NCI-H524 treated with DMSO at 0.1 percent for 48 hours (cell line): ENCODE data around the gene ATP11C.
"Not testable (repeated sequence)": the region's sequence is repeated elsewhere in the genome, so short reads cannot be mapped to it uniquely, and the experiment has no call there.

Experiments
- DNase-seq: peaks from one replicate; lab custom pipeline; 2025; lab: John Stamatoyannopoulos, UW

Gene ATP11C

GRCh38 chrX:139924069-139924695 lies 8.7 kb downstream of the ATP11C start:
- DNase-seq: peak; percentile 40

DNA sequence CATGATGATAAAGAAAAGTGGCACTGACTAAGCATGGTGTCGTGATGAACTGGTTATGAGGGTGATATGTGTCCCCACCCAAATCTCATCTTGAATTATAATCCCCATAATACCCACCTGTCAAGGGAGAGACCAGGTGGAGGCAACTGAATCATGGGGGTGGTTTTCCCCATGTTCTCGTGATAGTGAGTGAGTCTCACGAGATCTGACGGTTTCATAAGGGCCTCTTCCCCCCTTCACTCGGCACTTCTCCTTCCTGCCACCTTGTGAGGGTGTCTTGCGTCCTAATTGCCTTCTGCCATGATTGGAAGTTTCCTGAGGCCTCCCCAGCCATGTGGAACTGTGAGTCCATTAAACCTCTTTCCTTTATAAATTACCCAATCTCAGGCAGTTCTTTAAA lies 11.7 kb downstream of the ATP11C start:
- DNase-seq: not testable (repeated sequence)

DNA sequence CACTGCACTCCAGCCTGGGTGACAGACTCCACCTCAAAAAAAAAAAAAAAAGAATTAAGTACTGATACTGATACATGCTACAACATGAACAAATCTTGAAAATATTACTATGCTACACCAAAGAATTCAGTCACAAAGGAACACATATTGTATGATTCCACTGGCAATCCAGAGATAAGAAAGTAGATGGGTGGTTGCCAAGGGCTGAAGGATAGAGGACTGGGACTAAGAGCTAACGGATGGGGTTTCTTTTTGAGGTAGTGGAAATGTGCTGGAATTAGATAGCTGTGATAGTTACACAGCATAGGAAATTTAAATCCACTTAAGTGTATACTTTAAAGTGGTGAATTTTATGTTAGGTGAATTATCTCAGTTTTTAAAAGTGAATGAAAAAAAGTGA lies 12.5 kb downstream of the ATP11C start:
- no peak for DNase-seq

DNA sequence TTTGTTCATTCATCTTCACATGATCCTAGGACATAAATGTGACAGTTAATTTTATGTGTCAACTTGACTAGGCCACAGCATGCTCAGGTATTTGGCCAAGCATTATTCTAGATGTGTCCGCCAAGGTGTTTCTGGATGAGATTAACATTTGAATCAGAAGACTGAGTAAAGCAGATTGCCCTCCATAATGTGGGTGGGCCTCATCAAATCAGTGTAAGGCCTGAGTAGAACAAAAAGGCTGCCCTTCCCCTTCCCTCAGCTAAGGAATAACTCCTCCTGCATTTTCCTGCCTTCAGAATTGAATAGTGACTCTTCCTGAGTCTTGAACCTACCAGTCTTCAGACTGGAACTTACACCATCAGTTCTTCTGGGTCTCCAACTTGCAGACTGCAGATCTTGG lies 18.4 kb downstream of the ATP11C start:
- DNase-seq: no peak

DNA sequence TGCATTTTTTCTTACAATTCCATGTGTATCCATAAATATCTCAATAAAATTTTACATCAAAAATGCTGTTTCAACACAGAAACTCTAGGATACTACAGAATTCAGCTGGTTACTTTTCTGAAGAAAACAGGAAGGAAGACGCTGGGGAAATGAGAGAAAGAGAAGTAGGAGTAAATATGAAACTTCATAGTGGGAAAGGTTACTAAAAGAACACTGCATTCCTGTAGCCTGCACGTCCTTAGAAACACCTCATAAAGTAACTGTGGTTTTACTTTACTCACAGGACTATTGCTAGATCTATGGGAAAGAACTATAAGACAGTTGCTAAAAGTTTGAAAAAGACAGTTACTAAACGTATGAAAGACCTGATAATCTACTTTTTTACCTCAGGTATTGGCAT lies 23.1 kb downstream of the ATP11C start:
- no peak for DNase-seq

- no peak for DNase-seq
These were observed 25.8 kb downstream of the ATP11C start for GRCh38 chrX:139907078-139907477.

- DNase-seq: no peak
These were observed 27.1 kb downstream of the ATP11C start for GRCh38 chrX:139905743-139906142.

- DNase-seq: no peak
These were observed 27.8 kb downstream of the ATP11C start for GRCh38 chrX:139905051-139905450.

DNA sequence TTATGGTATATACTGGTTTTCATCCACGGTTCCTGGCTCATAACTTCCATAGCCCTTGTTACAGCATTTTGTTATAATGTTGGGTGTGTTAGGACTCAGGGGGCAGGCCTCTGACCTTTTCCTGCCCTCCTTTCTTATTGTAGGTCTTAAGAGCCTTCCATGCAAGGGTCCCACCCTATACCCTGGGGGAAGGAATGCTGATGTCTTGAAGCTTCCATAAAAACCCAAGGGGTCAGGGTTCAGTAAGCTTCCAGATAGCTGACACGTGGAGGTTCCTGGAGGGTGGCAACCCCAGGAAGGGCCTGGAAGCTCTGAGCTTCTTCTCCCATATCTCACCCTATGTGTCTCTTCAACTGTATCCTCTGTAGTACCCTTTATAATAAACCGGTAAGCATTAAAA lies 29.6 kb downstream of the ATP11C start:
- DNase-seq: no peak

- DNase-seq: no peak
These were observed 30.3 kb downstream of the ATP11C start for GRCh38 chrX:139902559-139902958.

GRCh38 chrX:139898334-139898733 lies 34.5 kb downstream of the ATP11C start:
- DNase-seq: no peak

DNA sequence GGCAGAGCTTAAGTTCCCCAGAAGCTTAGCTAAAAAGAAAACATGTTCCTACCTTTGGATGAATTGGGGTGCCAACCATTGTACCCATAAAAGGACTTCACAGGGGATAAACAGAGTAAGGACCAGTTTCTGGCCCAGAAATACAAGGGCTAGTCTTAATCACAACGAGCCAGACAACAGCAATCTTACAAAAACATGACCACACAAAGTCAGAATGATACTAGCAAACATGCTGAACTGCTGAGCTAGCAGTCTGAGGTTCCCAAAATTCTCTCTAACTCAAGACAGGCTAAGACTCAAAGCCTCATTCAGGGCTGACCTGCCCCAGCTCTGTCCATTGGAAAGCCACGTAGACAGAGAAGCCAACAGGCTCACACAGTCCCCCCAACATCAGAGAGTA lies 40.3 kb downstream of the ATP11C start:
- no peak for DNase-seq

- no peak for DNase-seq
These were observed 41.7 kb downstream of the ATP11C start for GRCh38 chrX:139890991-139891700.

DNA sequence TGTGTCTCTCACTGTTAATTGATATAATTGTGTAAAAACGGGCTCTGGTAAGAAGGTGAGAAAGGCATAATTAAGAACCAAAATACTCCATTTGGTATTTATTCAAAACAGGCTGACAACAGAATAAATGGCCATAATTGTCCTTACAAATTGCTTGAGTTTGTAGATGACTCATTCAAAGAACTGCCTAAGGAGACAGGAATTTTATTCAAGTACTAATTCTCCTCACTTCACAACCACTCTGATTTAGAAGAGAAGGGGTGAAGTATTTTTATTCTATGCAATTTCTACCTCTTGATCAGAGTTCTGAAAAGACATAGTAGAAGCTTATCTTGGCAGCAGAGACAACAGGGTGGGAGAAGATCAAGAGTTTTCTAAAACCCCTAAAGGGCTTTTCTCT lies 43.1 kb downstream of the ATP11C start:
- DNase-seq: no peak

GRCh38 chrX:139883984-139884383 lies 48.9 kb downstream of the ATP11C start:
- DNase-seq: no peak

DNA sequence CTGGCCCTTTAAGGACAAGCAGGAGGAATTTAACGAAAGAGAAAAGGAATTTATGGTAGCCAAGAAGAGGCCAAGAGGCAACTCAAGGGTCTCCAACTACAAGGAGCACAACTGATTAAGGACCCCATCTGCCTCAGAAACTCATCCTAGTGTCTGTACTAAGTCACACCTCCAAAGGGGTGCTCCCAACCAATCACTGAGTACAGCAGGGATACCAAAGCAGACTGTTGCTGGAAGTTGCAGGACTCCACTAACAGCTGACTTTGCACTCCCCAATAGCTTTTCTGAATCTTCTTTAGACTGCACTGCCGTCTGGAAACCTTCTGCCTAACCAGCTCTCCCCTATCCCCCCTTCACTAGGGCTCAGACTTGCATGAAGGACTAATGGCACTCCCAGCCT lies 50.6 kb downstream of the ATP11C start:
- DNase-seq: no peak

- no peak for DNase-seq
These were observed 51.3 kb downstream of the ATP11C start for GRCh38 chrX:139881572-139881971.

- DNase-seq: no peak
These were observed 51.7 kb downstream of the ATP11C start for GRCh38 chrX:139881130-139881529.

- no peak for DNase-seq
These were observed 55.0 kb downstream of the ATP11C start for GRCh38 chrX:139877710-139878414.

- no peak for DNase-seq
These were observed 57.0 kb downstream of the ATP11C start for GRCh38 chrX:139875841-139876240.

- DNase-seq: no peak
These were observed 63.1 kb downstream of the ATP11C start for GRCh38 chrX:139869796-139870195.

DNA sequence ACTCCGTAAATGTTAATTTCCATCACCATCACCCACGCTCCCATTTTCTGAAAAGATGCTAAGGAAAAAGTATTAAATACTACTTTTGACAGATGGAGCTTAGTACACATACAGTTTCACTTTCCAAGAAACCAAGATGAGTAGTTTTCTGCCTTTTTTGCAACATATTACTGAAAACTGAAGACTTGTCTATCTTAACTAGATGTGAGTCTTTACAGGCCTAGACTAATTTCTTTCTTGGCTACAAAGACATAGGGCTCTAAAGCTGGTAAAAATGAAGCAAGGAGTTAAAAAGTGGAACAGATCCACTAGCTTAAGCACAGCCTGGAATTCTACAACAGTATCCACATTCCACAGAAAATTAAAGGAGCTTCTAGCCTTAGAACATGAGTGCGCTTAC lies 68.2 kb downstream of the ATP11C start:
- DNase-seq: no peak

DNA sequence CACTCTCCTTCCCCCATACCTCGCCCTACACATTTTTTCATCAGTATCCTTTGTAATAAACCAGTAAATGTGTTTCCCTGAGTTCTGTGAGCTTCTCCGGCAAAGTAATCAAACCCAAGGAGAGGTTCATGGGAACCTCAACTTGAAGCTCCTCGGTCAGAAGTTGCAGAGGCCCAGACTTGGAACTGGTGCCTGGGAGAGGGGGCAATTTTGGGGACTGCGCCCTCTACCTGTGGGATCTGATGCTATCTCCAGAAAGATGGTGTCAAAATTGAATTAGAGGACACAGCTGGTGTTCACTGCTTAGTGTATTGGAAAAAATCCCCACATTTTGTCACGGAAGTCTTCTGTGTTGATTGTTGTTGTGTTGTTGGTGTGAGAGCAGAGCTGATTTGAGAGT lies 70.6 kb downstream of the ATP11C start:
- no peak for DNase-seq
